Naive thymus-derived CD4-positive, alpha-beta T cell (primary cell): ENCODE measurements around the gene CTSZ. TPM values are rescaled to one million over a fixed set of nuclear protein-coding genes. Genes with fewer than 3 reads are reported as not detected.

ENCODE experiments used
- ATAC-seq: fragments of 150-1000 bp; cut with Tn5 transposase; 2 replicates; pipeline ENCODE4 v1.10.0; 2021; ENCODE audit warnings: mild to moderate bottlenecking, moderate library complexity
- CTCF ChIA-PET: fragments of 350-600 bp; sonication (Branson Sonifier 250); formaldehyde crosslinking; loops from one replicate; lab custom pipeline; 2021; ENCODE audit warnings: antibody characterized with exemption; lab: Charles Lee
- POLR2A ChIA-PET: fragments of 350-600 bp; sonication (Branson Sonifier 250); formaldehyde crosslinking; loops from one replicate; lab custom pipeline; 2021; ENCODE audit warnings: antibody characterized with exemption, inconsistent platforms; lab: Charles Lee
- DNase-seq, 9 donors: peaks; one replicate each; pipeline versions ENCODE4 v3.0.0 to v3.0.0-alpha.2; 2020 to 2022; ENCODE audit warnings: mixed read lengths in 1 of 9
- H3K27ac ChIP-seq: one replicate; pipeline ENCODE4 v1.7.0; 2013; ENCODE audit warnings: mild to moderate bottlenecking, low read depth, low read length, moderate library complexity
- H3K27me3 ChIP-seq, 2 donors: one replicate each; pipeline ENCODE4 v1.7.0; 2013; ENCODE audit warnings: low read length in 2 of 2, mild to moderate bottlenecking in 2 of 2, moderate library complexity in 2 of 2; ENCODE audit not compliant: control insufficient read depth in 2 of 2, insufficient read depth in 2 of 2
- H3K36me3 ChIP-seq, 3 experiments: 1 replicate in 2 of 3; 2 replicates in 1 of 3; pipeline ENCODE4 v1.7.0; 2013; ENCODE audit warnings: low read length in 3 of 3, mild to moderate bottlenecking in 3 of 3, moderate library complexity in 1 of 3; ENCODE audit not compliant: insufficient read depth in 3 of 3, control insufficient read depth in 2 of 3
- H3K4me1 ChIP-seq, 2 donors: one replicate each; pipeline ENCODE4 v1.7.0; 2013; ENCODE audit warnings: low read length in 2 of 2, mild to moderate bottlenecking in 2 of 2, moderate library complexity in 1 of 2; ENCODE audit not compliant: control insufficient read depth in 2 of 2, insufficient read depth in 2 of 2
- H3K4me3 ChIP-seq: 2 replicates; pipeline ENCODE4 v1.7.0; 2013; ENCODE audit warnings: mild to moderate bottlenecking, low read length
- H3K9me3 ChIP-seq, 3 experiments: 1 replicate in 2 of 3; 2 replicates in 1 of 3; pipeline ENCODE4 v1.7.0; 2013; ENCODE audit warnings: low read length in 3 of 3; ENCODE audit not compliant: control insufficient read depth in 2 of 3
- H3K27ac Mint-ChIP-seq, 9 donors: one replicate each; pipeline ENCODE4 v1.8.0; 2020 to 2022; ENCODE audit warnings: mixed read lengths in 9 of 9, mild to moderate bottlenecking in 8 of 9, moderate library complexity in 5 of 9, inconsistent platforms in 2 of 9
- H3K27me3 Mint-ChIP-seq, 5 donors: one replicate each; pipeline ENCODE4 v1.8.0; 2021 to 2022; ENCODE audit warnings: mixed read lengths in 5 of 5, mild to moderate bottlenecking in 1 of 5
- H3K36me3 Mint-ChIP-seq, 5 donors: one replicate each; pipeline ENCODE4 v1.8.0; 2020 to 2022; ENCODE audit warnings: mixed read lengths in 5 of 5, mild to moderate bottlenecking in 3 of 5, inconsistent platforms in 1 of 5
- H3K4me1 Mint-ChIP-seq, 7 donors: one replicate each; pipeline ENCODE4 v1.8.0; 2020 to 2022; ENCODE audit warnings: mixed read lengths in 7 of 7, mild to moderate bottlenecking in 3 of 7, inconsistent platforms in 1 of 7
- H3K4me3 Mint-ChIP-seq, 10 donors: one replicate each; pipeline ENCODE4 v1.8.0; 2020 to 2022; ENCODE audit warnings: mild to moderate bottlenecking in 10 of 10, mixed read lengths in 10 of 10, moderate library complexity in 6 of 10, inconsistent platforms in 2 of 10
- H3K9me3 Mint-ChIP-seq, 11 donors: one replicate each; pipeline ENCODE4 v1.8.0; 2020 to 2022; ENCODE audit warnings: mixed read lengths in 11 of 11, mild to moderate bottlenecking in 4 of 11, inconsistent platforms in 1 of 11, moderate library complexity in 1 of 11
- intact Hi-C, 2 donors: fragments of 100-400 bp; cut with micrococcal nuclease; formaldehyde crosslinking; loops; one replicate each; pipeline ENCODE4 v1.15.1; 2023
- polyA plus RNA-seq, 2 donors: library from polyadenylated mRNA; unstranded; fragments of 300-500 nt; fragmentation: Illumina TruSeq; gene quantifications; one replicate each; pipeline ENCODE4 v1.2.3, GENCODE V29; 2021
- total RNA-seq, 6 experiments: library from RNA in 5 of 6; stranded (reverse) in 5 of 6; gene quantifications; 1 replicate in 5 of 6; 2 replicates in 1 of 6; pipeline ENCODE4 v1.2.3 and lab custom pipeline; 2021 to 2026

Gene CTSZ
- total and polyA plus RNA-seq, 7 experiments from 2014 or later: 1.0 to 165 (median 29.9) TPM

DNA sequence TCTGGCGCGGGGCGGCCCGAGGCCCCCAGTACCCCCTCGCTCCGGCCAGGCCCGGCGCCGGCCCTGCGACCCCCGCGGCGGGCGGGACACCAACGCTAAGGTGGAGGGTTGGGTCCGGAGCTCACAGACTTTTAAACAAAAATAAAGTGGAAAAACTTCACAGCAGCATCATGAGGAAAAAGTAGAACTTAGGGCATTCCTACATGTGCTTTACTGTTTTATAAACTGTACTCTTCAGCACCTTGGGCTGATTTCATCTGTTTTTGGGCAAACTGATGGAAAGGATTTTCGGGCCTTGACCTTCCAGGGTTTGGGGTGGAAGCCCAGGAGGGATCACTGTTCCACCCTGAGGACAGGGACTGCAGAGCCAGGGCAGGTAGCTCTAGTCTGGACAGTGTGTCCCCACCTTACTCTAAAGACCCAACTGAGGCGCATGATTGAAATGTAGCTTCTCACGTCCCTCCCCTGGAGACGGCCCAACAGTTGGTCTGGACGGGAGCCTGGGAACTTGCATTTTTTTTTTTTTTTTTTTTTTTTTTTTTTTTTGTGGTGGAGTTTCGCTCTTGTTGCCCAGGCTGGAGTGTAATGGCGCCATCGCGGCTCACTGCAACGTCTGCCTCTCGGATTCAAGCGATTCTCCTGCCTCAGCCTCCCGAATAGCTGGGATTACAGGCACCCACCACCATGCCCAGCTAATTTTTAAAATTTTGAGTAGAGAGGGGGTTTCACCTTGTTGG lies 25.3 kb downstream of the CTSZ start:
- DNase-seq: peak in 5 of 9 donors; percentile 19 to 28 (median 24)
- POLR2A ChIA-PET: interaction anchor here (0.6 to 2.3 kb wide), 8 partner anchors 12 to 222 kb away, joined by 3 to 16 read pairs (median 4); partner anchors contain the start of gene ATP5F1E
- peak overlapping the region; percentile 88 for H3K27ac ChIP-seq

GRCh38 chr20:58980711-58981627 lies 26.1 kb downstream of the CTSZ start, which contains the start of gene NELFCD:
Gene NELFCD, plus strand, starts transcription at chr20:58981256. Its CDS starts 54 bp downstream, at chr20:58981310.
- Mint-ChIP-seq H3K36me3 (peaks cover 0 to 8% (median 4%) of the 10 kb centered on the region in 5 donors), H3K4me3 (peak within 1 kb of the TSS; percentile 86 to 97 (median 94)), H3K9me3 (peaks cover 0 to 13% (median 6%) of the 10 kb centered on the region in 11 donors), H3K4me1 (peaks cover 26 to 41% (median 33%) of the 10 kb centered on the region in 7 donors), H3K27me3 (peaks cover 0 to 9% (median 0%) of the 10 kb centered on the region in 5 donors), H3K27ac (peak within 1 kb of the TSS; percentile 77 to 98 (median 90))
- Histone ChIP-seq H3K4me3 (peak within 1 kb of the TSS; percentile 91), H3K4me1 (peaks cover 24% of the 10 kb centered on the region in 2 donors), H3K9me3 (peaks cover 0 to 2% (median 0%) of the 10 kb centered on the region in 3 experiments), H3K27me3 (no peaks in the 10 kb centered on the region), H3K36me3 (peaks cover 0 to 6% (median 0%) of the 10 kb centered on the region in 3 experiments), H3K27ac (peak within 1 kb of the TSS; percentile 88)
- DNase-seq (peak; percentile 78 to 96 (median 88)), ATAC-seq (peak; percentile 97)
- ChIA-PET POLR2A (interaction anchor here (0.6 to 2.3 kb wide), 8 partner anchors 12 to 223 kb away, joined by 3 to 16 read pairs (median 4); partner anchors contain the start of gene ATP5F1E), CTCF (interaction anchor here (0.6 to 1.4 kb wide), 3 partner anchors 52 to 227 kb away, joined by 3 to 4 read pairs (median 3); no protein-coding TSS in a partner anchor)
- intact Hi-C loops: loop anchor here (1.0 to 5.0 kb wide), 10 partner anchors 24 to 674 kb away; partner anchors contain the start of genes ATP5F1E (in 2 of the 2), PRELID3B (in 2 of the 2), VAPB (in 2 of the 2) and RAB22A (in 1 of the 2)

More for the DNA sequence above, 25.3 kb downstream of the CTSZ start:
- H3K36me3 ChIP-seq: peaks cover 0 to 15% (median 1%) of the 10 kb centered on the region in 3 experiments
- Mint-ChIP-seq H3K4me3 (peak overlapping the region; percentile 86 to 97 (median 94)), H3K4me1 (peaks cover 26 to 45% (median 35%) of the 10 kb centered on the region in 7 donors), H3K36me3 (peaks cover 0 to 8% (median 3%) of the 10 kb centered on the region in 5 donors), H3K9me3 (peaks cover 0 to 5% (median 1%) of the 10 kb centered on the region in 11 donors), H3K27me3 (peaks cover 0 to 9% (median 0%) of the 10 kb centered on the region in 5 donors), H3K27ac (peak overlapping the region; percentile 77 to 98 (median 90))
- intact Hi-C loops: loop anchor here (1.0 to 5.0 kb wide), 11 partner anchors 23 to 674 kb away; partner anchors contain the start of genes ATP5F1E (in 2 of the 2), PRELID3B (in 2 of the 2), VAPB (in 2 of the 2) and RAB22A (in 1 of the 2)
- ATAC-seq: no peak
- CTCF ChIA-PET: interaction anchor here (0.6 to 1.4 kb wide), 6 partner anchors 51 to 271 kb away, joined by 3 to 4 read pairs (median 3); no protein-coding TSS in a partner anchor
- peaks cover 24% of the 10 kb centered on the region in 2 donors for H3K4me1 ChIP-seq
- no peaks in the 10 kb centered on the region for H3K27me3 ChIP-seq
- peak overlapping the region; percentile 75 for H3K4me3 ChIP-seq
- no peaks in the 10 kb centered on the region for H3K9me3 ChIP-seq

- CTCF ChIA-PET: no interaction called here
- DNase-seq (peak in 1 of 9 donors; percentile 15), ATAC-seq (no peak)
- peaks cover 0 to 7% (median 0%) of the 10 kb centered on the region in 3 experiments for H3K9me3 ChIP-seq
- H3K4me1 ChIP-seq: peaks cover 11 to 18% of the 10 kb centered on the region in 2 donors
- peak overlapping the region in 1 of 9 donors; percentile 43 for H3K27ac Mint-ChIP-seq
- no peaks in the 10 kb centered on the region for H3K27me3 ChIP-seq
- H3K4me1 Mint-ChIP-seq: peaks cover 10 to 19% (median 17%) of the 10 kb centered on the region in 7 donors
- H3K9me3 Mint-ChIP-seq: peaks cover 0 to 33% (median 16%) of the 10 kb centered on the region in 11 donors
- H3K36me3 Mint-ChIP-seq: peaks cover 0 to 15% (median 8%) of the 10 kb centered on the region in 5 donors
- POLR2A ChIA-PET: interaction anchor here (0.7 to 1.7 kb wide), 3 partner anchors 8 to 53 kb away, joined by 3 to 4 read pairs (median 3); partner anchors contain the start of gene ATP5F1E
- intact Hi-C loops: no loop called here
- peak overlapping the region in 6 of 10 donors; percentile 10 to 86 (median 60) for H3K4me3 Mint-ChIP-seq
- peaks cover 0 to 3% (median 0%) of the 10 kb centered on the region in 3 experiments for H3K36me3 ChIP-seq
- no peak overlapping the region for H3K27ac ChIP-seq
- no peak overlapping the region for H3K4me3 ChIP-seq
- peaks cover 0 to 9% (median 0%) of the 10 kb centered on the region in 5 donors for H3K27me3 Mint-ChIP-seq
Measured at GRCh38 chr20:58978351-58979190, 28.5 kb downstream of the CTSZ start.

GRCh38 chr20:58976061-58976730 lies 30.9 kb downstream of the CTSZ start:
- H3K27me3 ChIP-seq: no peaks in the 10 kb centered on the region
- peaks cover 0 to 7% (median 0%) of the 10 kb centered on the region in 3 experiments for H3K9me3 ChIP-seq
- peaks cover 0 to 33% (median 16%) of the 10 kb centered on the region in 11 donors for H3K9me3 Mint-ChIP-seq
- no peak for ATAC-seq
- peaks cover 0 to 11% (median 0%) of the 10 kb centered on the region in 5 donors for H3K27me3 Mint-ChIP-seq
- no peak overlapping the region for H3K4me3 Mint-ChIP-seq
- no peak overlapping the region for H3K4me3 ChIP-seq
- ChIA-PET POLR2A (interaction anchor here (0.7 kb wide), 1 partner anchor 1367 kb away, joined by 3 read pairs; no protein-coding TSS in a partner anchor), CTCF (interaction anchor here (0.7 kb wide), 1 partner anchor 333 kb away, joined by 5 read pairs; no protein-coding TSS in a partner anchor)
- intact Hi-C loops: no loop called here
- peaks cover 0 to 4% (median 0%) of the 10 kb centered on the region in 7 donors for H3K4me1 Mint-ChIP-seq
- no peaks in the 10 kb centered on the region for H3K4me1 ChIP-seq
- no peak overlapping the region for H3K27ac Mint-ChIP-seq
- peaks cover 0 to 3% (median 0%) of the 10 kb centered on the region in 3 experiments for H3K36me3 ChIP-seq
- no peak overlapping the region for H3K27ac ChIP-seq
- peaks cover 0 to 15% (median 8%) of the 10 kb centered on the region in 5 donors for H3K36me3 Mint-ChIP-seq
- DNase-seq: peak in 1 of 9 donors; percentile 8

GRCh38 chr20:58975353-58975752 lies 31.7 kb downstream of the CTSZ start:
- Mint-ChIP-seq H3K4me1 (peaks cover 0 to 4% (median 0%) of the 10 kb centered on the region in 7 donors), H3K36me3 (peaks cover 0 to 15% (median 8%) of the 10 kb centered on the region in 5 donors), H3K4me3 (no peak overlapping the region), H3K9me3 (peaks cover 0 to 33% (median 16%) of the 10 kb centered on the region in 11 donors), H3K27me3 (peaks cover 0 to 11% (median 0%) of the 10 kb centered on the region in 5 donors), H3K27ac (no peak overlapping the region)
- Histone ChIP-seq H3K9me3 (peaks cover 0 to 7% (median 0%) of the 10 kb centered on the region in 3 experiments), H3K36me3 (no peaks in the 10 kb centered on the region), H3K4me3 (no peak overlapping the region), H3K4me1 (no peaks in the 10 kb centered on the region), H3K27me3 (no peaks in the 10 kb centered on the region), H3K27ac (no peak overlapping the region)
- DNase-seq (no peak), ATAC-seq (no peak)
- CTCF ChIA-PET: no interaction called here
- intact Hi-C loops: no loop called here
- POLR2A ChIA-PET: no interaction called here
